Mesenchymal stem cell (in vitro differentiated cells and primary cell): ENCODE data around the gene RAD17.
"Not testable (repeated sequence)": the region's sequence is repeated elsewhere in the genome, so short reads cannot be mapped to it uniquely, and the experiment has no call there.

Experiments
- DNase-seq: peaks from one replicate; pipeline ENCODE4 v3.0.0-alpha.2; 2013
- H2AFZ ChIP-seq: one replicate; pipeline ENCODE4 v1.6.1; 2013; ENCODE audit warnings: low read depth, mild to moderate bottlenecking, control low read depth, inconsistent platforms, low read length, moderate library complexity
- H2AK5ac ChIP-seq: 2 replicates; pipeline ENCODE4 v1.6.1; 2013; ENCODE audit warnings: low read length, moderate library complexity, mild to moderate bottlenecking, inconsistent platforms; ENCODE audit not compliant: severe bottlenecking
- H2BK120ac ChIP-seq: one replicate; pipeline ENCODE4 v1.6.1; 2013; ENCODE audit warnings: low read depth, mild to moderate bottlenecking, inconsistent platforms, low read length, moderate library complexity
- H2BK12ac ChIP-seq, 2 experiments: one replicate each; pipeline ENCODE4 v1.6.1; 2013; ENCODE audit warnings: inconsistent platforms in 2 of 2, low read length in 2 of 2, mild to moderate bottlenecking in 2 of 2, moderate library complexity in 2 of 2, control low read depth in 1 of 2
- H2BK15ac ChIP-seq: one replicate; pipeline ENCODE4 v1.6.1; 2013; ENCODE audit warnings: mild to moderate bottlenecking, low read depth, inconsistent platforms; ENCODE audit not compliant: poor library complexity, severe bottlenecking
- H2BK5ac ChIP-seq: 2 replicates; pipeline ENCODE4 v1.6.1; 2013; ENCODE audit warnings: low read depth, mild to moderate bottlenecking, low read length, control low read depth, inconsistent platforms; ENCODE audit not compliant: poor library complexity, severe bottlenecking
- H3K14ac ChIP-seq, 2 experiments: one replicate each; pipeline ENCODE4 v1.6.1; 2013; ENCODE audit warnings: inconsistent platforms in 2 of 2, low read length in 2 of 2, control low read depth in 1 of 2, mild to moderate bottlenecking in 1 of 2, moderate library complexity in 1 of 2
- H3K18ac ChIP-seq, 2 experiments: one replicate each; pipeline ENCODE4 v1.6.1; 2013; ENCODE audit warnings: inconsistent platforms in 2 of 2, low read length in 2 of 2, control low read depth in 1 of 2, low read depth in 1 of 2, mild to moderate bottlenecking in 1 of 2
- H3K23ac ChIP-seq, 2 experiments: one replicate each; pipeline ENCODE4 v1.6.1; 2013; ENCODE audit warnings: inconsistent platforms in 2 of 2, low read length in 2 of 2, mild to moderate bottlenecking in 2 of 2, moderate library complexity in 2 of 2, control low read depth in 1 of 2
- H3K27ac ChIP-seq: 2 replicates; pipeline ENCODE4 v1.5.1; 2013; ENCODE audit warnings: mild to moderate bottlenecking, moderate library complexity, low read length, control low read depth, inconsistent platforms; ENCODE audit not compliant: poor library complexity, severe bottlenecking
- H3K27me3 ChIP-seq, 2 experiments: 2 replicates each; pipeline versions ENCODE4 v1.6.1 to v1.7.0; 2013; ENCODE audit warnings: low read length in 2 of 2, mild to moderate bottlenecking in 2 of 2, moderate library complexity in 2 of 2, control low read depth in 1 of 2, inconsistent platforms in 1 of 2; ENCODE audit not compliant: control insufficient read depth in 1 of 2, insufficient read depth in 1 of 2
- H3K36me3 ChIP-seq, 2 experiments: 2 replicates each; pipeline versions ENCODE4 v1.6.1 to v1.7.0; 2013; ENCODE audit warnings: low read length in 2 of 2, control low read depth in 1 of 2, inconsistent platforms in 1 of 2, low read depth in 1 of 2, mild to moderate bottlenecking in 1 of 2; ENCODE audit not compliant: insufficient read depth in 2 of 2, control insufficient read depth in 1 of 2
- H3K4ac ChIP-seq, 2 experiments: one replicate each; pipeline ENCODE4 v1.6.1; 2013; ENCODE audit warnings: inconsistent platforms in 2 of 2, low read length in 2 of 2, mild to moderate bottlenecking in 2 of 2, moderate library complexity in 2 of 2, control low read depth in 1 of 2, low read depth in 1 of 2
- H3K4me1 ChIP-seq: 2 replicates; pipeline ENCODE4 v1.6.1; 2013; ENCODE audit warnings: low read depth, low read length, control low read depth; ENCODE audit not compliant: control insufficient read depth, insufficient read depth
- H3K4me2 ChIP-seq: 2 replicates; pipeline ENCODE4 v1.6.1; 2013; ENCODE audit warnings: low read length, mild to moderate bottlenecking, inconsistent platforms; ENCODE audit not compliant: poor library complexity, severe bottlenecking
- H3K4me3 ChIP-seq, 2 experiments: 2 replicates each; pipeline versions ENCODE4 v1.5.1 to v1.7.0; 2013; ENCODE audit warnings: low read length in 2 of 2, mild to moderate bottlenecking in 2 of 2, control low read depth in 1 of 2, low read depth in 1 of 2; ENCODE audit not compliant: insufficient read depth in 1 of 2
- H3K79me1 ChIP-seq: replicated peaks from 2 replicates; pipeline ENCODE4 v1.6.1; 2013; ENCODE audit warnings: mild to moderate bottlenecking, control low read depth, low read length, inconsistent platforms; ENCODE audit not compliant: poor library complexity, severe bottlenecking
- H3K9ac ChIP-seq: 2 replicates; pipeline ENCODE4 v1.7.0; 2013; ENCODE audit warnings: mild to moderate bottlenecking, low read length, moderate library complexity
- H3K9me3 ChIP-seq: 2 replicates; pipeline ENCODE4 v1.7.0; 2013; ENCODE audit warnings: mild to moderate bottlenecking, low read length; ENCODE audit not compliant: control insufficient read depth
- H4K8ac ChIP-seq: one replicate; pipeline ENCODE4 v1.6.1; 2013; ENCODE audit warnings: inconsistent platforms, mild to moderate bottlenecking, low read length, moderate library complexity
- H4K91ac ChIP-seq: one replicate; pipeline ENCODE4 v1.6.1; 2013; ENCODE audit warnings: mild to moderate bottlenecking, low read length, inconsistent platforms
- WGBS: methylation state at CpG from one replicate; pipeline ENCODE4 v1.1.7; 2013; ENCODE audit warnings: mixed read lengths; 5-methylcytosine and 5-hydroxymethylcytosine counted together

RAD17 gene

DNA sequence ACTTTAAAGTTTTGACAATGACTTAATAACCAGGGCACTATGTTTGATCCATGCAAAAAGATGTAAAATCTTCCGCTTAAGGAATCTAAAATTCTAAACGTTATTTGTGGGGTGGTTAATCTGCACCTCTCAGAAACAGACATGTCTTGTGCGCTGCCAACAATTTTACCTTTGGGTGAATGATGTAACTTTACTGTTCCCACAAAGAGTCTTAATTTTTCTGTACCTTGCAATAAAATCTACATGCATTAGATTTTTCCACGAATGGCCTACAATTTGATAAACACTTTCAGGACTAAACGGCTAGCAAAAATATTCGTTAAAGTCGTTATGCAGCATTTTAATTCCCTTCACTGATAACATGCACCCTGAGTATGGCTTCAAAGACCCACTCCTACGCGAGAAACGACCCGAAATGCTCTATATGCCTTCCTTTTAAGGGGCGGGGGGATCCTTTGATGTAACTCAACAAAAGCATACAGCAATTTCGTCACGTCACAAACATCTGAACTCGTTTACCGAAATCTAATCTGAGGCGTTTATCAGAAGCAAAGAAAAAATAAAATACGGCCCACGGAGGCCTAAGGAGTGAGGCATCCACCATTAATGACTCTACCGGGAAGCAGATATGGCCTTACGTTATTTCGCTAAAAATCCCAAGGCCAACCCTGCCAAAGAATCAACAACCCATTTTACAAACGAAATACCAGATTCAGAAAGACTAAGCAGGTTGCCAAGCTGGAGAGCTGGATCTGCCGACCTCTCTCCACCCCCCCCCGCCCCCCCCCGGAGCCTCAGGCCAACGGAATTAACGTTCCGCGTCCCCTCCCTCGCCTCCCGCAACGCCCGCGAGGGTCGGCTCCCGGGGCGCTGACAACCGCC, 919 bp upstream of the RAD17 start:
- peak overlapping the region; percentile 98 for H4K8ac ChIP-seq
- WGBS: under 1% methylated on average over 34 of the region's 39 CpGs
- H2AFZ ChIP-seq: peak overlapping the region; percentile 82
- H2BK15ac ChIP-seq: no peak overlapping the region
- H3K4me1 ChIP-seq: peaks cover 4% of the 10 kb centered on the region
- no peaks in the 10 kb centered on the region for H3K27me3 ChIP-seq
- peak overlapping the region; percentile 65 for H3K4me2 ChIP-seq
- peak overlapping the region; percentile 100 for H3K9ac ChIP-seq
- H4K91ac ChIP-seq: peak overlapping the region; percentile 96
- no peaks in the 10 kb centered on the region for H3K9me3 ChIP-seq
- peak overlapping the region; percentile 82 to 86 for H3K4me3 ChIP-seq
- H3K14ac ChIP-seq: peak overlapping the region in 1 of 2 experiments; percentile 60
- peak overlapping the region; percentile 97 for H2BK120ac ChIP-seq
- H3K18ac ChIP-seq: peak overlapping the region; percentile 88 to 96
- H2BK5ac ChIP-seq: peak overlapping the region; percentile 99
- H2BK12ac ChIP-seq: no peak overlapping the region
- DNase-seq: peak; percentile 69
- H3K79me1 ChIP-seq: peaks cover 5% of the 10 kb centered on the region
- no peak overlapping the region for H3K23ac ChIP-seq
- peak overlapping the region; percentile 71 to 85 for H3K4ac ChIP-seq
- H2AK5ac ChIP-seq: peak overlapping the region; percentile 81
- H3K27ac ChIP-seq: peak overlapping the region; percentile 84
- peaks cover 9 to 32% of the 10 kb centered on the region in 2 experiments for H3K36me3 ChIP-seq

DNA sequence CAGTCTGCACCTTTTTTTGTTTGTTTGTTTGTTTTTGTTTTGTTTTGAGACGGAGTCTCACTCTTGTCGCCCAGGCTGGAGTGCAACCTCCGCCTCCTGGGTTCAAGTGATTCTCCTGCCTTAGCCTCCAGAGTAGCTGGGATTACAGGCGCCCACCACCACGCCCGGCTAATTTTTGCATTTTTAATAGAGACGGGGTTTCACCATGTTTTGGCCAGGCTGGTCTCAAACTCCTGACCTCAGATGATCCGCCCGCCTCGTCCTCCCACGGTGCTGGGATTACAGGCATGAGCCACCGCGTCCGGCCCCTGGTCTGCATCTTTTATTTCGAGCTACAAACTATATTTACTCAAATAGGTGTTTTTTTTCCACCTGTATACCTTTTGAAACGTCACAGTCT, 717 bp downstream of the RAD17 start:
- not testable (repeated sequence) for H3K4me1 ChIP-seq, H3K18ac ChIP-seq, H3K9me3 ChIP-seq, H3K23ac ChIP-seq, H3K14ac ChIP-seq, DNase-seq, H2BK12ac ChIP-seq, H2AFZ ChIP-seq, H3K79me1 ChIP-seq, H3K27ac ChIP-seq, H2BK120ac ChIP-seq, H4K91ac ChIP-seq, H3K27me3 ChIP-seq, H4K8ac ChIP-seq, H2BK15ac ChIP-seq
- Histone ChIP-seq H3K9ac (peak overlapping the region; percentile 100), H3K4me3 (peak overlapping the region; percentile 82 to 86), H3K4ac (peak overlapping the region in 1 of 2 experiments; percentile 6), H3K36me3 (peaks cover 8 to 33% of the 10 kb centered on the region in 2 experiments), H2AK5ac (peak overlapping the region; percentile 42), H2BK5ac (peak overlapping the region; percentile 31), H3K4me2 (peak overlapping the region; percentile 87)
- WGBS: 2% methylated on average over 14 of the region's 16 CpGs

GRCh38 chr5:69372394-69372793, 2.8 kb downstream of the RAD17 start:
- Histone ChIP-seq H2BK120ac (no peak overlapping the region), H3K4me1 (peaks cover 4% of the 10 kb centered on the region), H3K23ac (no peak overlapping the region), H2BK12ac (no peak overlapping the region), H3K9ac (peak overlapping the region; percentile 47), H4K91ac (no peak overlapping the region), H3K4ac (no peak overlapping the region), H3K14ac (no peak overlapping the region), H3K4me2 (no peak overlapping the region), H3K79me1 (peaks cover 7% of the 10 kb centered on the region), H3K27me3 (no peaks in the 10 kb centered on the region), H3K4me3 (no peak overlapping the region), H3K9me3 (no peaks in the 10 kb centered on the region), H3K27ac (no peak overlapping the region), H2BK5ac (no peak overlapping the region), H3K36me3 (peaks cover 4 to 33% of the 10 kb centered on the region in 2 experiments), H2AFZ (no peak overlapping the region), H3K18ac (no peak overlapping the region), H2BK15ac (no peak overlapping the region), H2AK5ac (no peak overlapping the region), H4K8ac (no peak overlapping the region)
- WGBS: 96% methylated on average over 3 of the region's 5 CpGs
- no peak for DNase-seq

GRCh38 chr5:69374911-69375446, 5.4 kb downstream of the RAD17 start:
- WGBS: 98% methylated on average over 2 of the region's 4 CpGs
- H3K4me3 ChIP-seq: no peak overlapping the region
- H4K8ac ChIP-seq: no peak overlapping the region
- H3K9me3 ChIP-seq: no peaks in the 10 kb centered on the region
- no peak overlapping the region for H3K4ac ChIP-seq
- H3K23ac ChIP-seq: no peak overlapping the region
- H3K27me3 ChIP-seq: no peaks in the 10 kb centered on the region
- no peaks in the 10 kb centered on the region for H3K4me1 ChIP-seq
- H3K9ac ChIP-seq: no peak overlapping the region
- H3K18ac ChIP-seq: no peak overlapping the region
- H2BK12ac ChIP-seq: no peak overlapping the region
- no peak overlapping the region for H2BK120ac ChIP-seq
- no peak overlapping the region for H2AFZ ChIP-seq
- no peak overlapping the region for H4K91ac ChIP-seq
- no peak for DNase-seq
- no peak overlapping the region for H3K4me2 ChIP-seq
- H2BK5ac ChIP-seq: no peak overlapping the region
- H3K79me1 ChIP-seq: peaks cover 11% of the 10 kb centered on the region
- H2BK15ac ChIP-seq: no peak overlapping the region
- H2AK5ac ChIP-seq: no peak overlapping the region
- no peak overlapping the region for H3K27ac ChIP-seq
- peaks cover 7 to 49% of the 10 kb centered on the region in 2 experiments for H3K36me3 ChIP-seq
- H3K14ac ChIP-seq: no peak overlapping the region
